ENCODE results near the gene SYCN. TPM values are rescaled to one million over a fixed set of nuclear protein-coding genes. Genes with fewer than 3 reads are reported as not detected.
A peak's percentile ranks its signal among the peaks of the same experiment; 100 is the strongest.

The SYCN gene
- total and polyA plus RNA-seq, 4 donors = 0.18 TPM; not detected in 3

DNA sequence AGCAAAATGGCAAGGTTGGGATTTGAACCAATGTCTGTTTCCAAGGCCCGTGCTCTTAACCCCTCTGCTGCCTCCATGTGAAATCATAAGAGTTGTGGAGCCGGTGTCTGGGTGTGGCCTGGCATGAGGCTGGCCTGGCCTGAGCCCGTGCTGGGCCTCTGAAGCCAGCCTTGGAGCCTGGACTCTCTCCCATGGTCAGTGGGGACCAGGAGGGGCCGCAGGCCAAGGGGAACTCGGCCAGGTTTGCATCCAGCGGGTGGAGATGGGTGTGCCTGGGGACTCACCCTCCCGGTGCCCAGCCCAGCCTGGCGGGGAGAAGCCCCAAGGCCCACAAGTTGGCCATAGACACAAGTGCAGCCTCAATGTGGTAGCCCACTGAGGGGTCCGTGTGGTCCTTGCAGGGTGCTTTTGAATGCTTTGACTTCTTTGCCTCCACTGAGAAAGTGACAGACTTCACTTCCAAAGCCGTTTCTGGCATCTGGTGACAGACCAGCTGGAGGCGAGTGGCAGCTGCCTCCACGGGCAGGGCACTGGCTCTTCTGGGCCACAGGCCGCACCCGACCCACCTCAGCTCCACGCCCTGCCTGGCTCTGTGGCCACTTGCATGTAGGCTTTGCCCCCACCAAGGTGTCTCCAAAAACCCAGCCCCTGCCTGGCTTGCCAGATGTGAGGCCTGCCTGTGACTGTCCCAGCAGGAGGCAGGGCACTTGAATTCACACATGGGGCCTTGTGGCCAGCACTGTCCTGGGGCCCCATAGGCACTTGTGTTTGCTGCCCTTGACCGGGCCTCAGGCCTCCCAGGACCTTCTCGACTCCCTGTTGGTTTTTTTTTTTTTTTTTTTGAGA, 33.5 kb downstream of the SYCN start:
- Histone ChIP-seq H3K27ac (ENCODE audit: low read depth in 1 of 2, low read length in 1 of 2) (peak overlapping the region in 1 of 2 donors; percentile 17), H3K4me1 (ENCODE audit: control insufficient read depth in 5 of 5, insufficient read depth in 5 of 5, low read length in 5 of 5) (peaks cover 2 to 29% (median 16%) of the 10 kb centered on the region in 5 donors), H3K36me3 (ENCODE audit: control insufficient read depth in 4 of 4, insufficient read depth in 4 of 4, low read length in 4 of 4) (peaks cover 0 to 51% (median 4%) of the 10 kb centered on the region in 4 donors), H3K9me3 (ENCODE audit: control insufficient read depth in 4 of 4, insufficient read depth in 3 of 4, low read length in 3 of 4) (no peaks in the 10 kb centered on the region), H3K4me3 (no peak overlapping the region), H3K9ac (ENCODE audit: insufficient read depth in 1 of 2, low read length in 2 of 2) (no peak overlapping the region), H3K27me3 (ENCODE audit: control insufficient read depth in 3 of 3, insufficient read depth in 3 of 3, low read length in 2 of 3) (no peaks in the 10 kb centered on the region)
- no peak for DNase-seq
- 77 to 90% methylated on average over 17 of the region's 17 CpGs for WGBS, 2 donors
- no peak for ATAC-seq (ENCODE audit: insufficient read depth, low FRiP score)
- TF ChIP-seq, protein P1, sequence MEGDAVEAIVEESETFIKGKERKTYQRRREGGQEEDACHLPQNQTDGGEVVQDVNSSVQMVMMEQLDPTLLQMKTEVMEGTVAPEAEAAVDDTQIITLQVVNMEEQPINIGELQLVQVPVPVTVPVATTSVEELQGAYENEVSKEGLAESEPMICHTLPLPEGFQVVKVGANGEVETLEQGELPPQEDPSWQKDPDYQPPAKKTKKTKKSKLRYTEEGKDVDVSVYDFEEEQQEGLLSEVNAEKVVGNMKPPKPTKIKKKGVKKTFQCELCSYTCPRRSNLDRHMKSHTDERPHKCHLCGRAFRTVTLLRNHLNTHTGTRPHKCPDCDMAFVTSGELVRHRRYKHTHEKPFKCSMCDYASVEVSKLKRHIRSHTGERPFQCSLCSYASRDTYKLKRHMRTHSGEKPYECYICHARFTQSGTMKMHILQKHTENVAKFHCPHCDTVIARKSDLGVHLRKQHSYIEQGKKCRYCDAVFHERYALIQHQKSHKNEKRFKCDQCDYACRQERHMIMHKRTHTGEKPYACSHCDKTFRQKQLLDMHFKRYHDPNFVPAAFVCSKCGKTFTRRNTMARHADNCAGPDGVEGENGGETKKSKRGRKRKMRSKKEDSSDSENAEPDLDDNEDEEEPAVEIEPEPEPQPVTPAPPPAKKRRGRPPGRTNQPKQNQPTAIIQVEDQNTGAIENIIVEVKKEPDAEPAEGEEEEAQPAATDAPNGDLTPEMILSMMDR (IDR thresholded peaks at IDR 0.05; ENCODE audit: control extremely low read depth, extremely low read depth) = no peak

DNA sequence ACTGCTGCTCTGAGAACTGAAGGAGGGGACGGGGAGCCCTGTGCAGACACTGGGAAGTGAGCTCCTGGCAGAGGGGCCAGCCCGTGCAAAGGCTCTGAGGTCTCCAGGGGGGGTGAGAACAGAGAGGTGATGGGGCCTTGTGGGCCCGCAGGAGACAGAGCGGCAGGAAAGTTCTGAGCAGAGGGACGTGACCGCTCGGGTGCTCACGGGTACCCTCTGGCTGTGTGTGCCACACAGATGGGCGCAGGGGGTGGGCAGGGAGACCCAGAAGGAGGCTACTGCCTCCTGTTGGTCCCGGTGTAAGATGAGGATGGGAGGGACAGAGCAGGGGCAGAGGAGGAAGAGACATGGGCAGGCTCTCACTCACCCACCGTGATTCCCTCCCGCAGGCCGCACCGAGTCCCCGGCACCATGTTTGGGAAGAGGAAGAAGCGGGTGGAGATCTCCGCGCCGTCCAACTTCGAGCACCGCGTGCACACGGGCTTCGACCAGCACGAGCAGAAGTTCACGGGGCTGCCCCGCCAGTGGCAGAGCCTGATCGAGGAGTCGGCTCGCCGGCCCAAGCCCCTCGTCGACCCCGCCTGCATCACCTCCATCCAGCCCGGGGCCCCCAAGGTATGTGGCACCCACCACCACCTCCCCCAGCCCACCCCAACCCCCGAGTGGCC, 34.8 kb downstream of the SYCN start:
- TF ChIP-seq, protein P1 (IDR thresholded peaks at IDR 0.05; ENCODE audit: control extremely low read depth, extremely low read depth) = no peak
- H3K9ac ChIP-seq (ENCODE audit: insufficient read depth in 1 of 2, low read length in 2 of 2) = no peak overlapping the region
- H3K9me3 ChIP-seq (ENCODE audit: control insufficient read depth in 4 of 4, insufficient read depth in 3 of 4, low read length in 3 of 4) = no peaks in the 10 kb centered on the region
- H3K36me3 ChIP-seq (ENCODE audit: control insufficient read depth in 4 of 4, insufficient read depth in 4 of 4, low read length in 4 of 4) = peaks cover 0 to 38% (median 4%) of the 10 kb centered on the region in 4 donors
- H3K4me1 ChIP-seq (ENCODE audit: control insufficient read depth in 5 of 5, insufficient read depth in 5 of 5, low read length in 5 of 5) = peaks cover 2 to 33% (median 16%) of the 10 kb centered on the region in 5 donors
- 81 to 88% methylated on average over 36 of the region's 36 CpGs for WGBS, 2 donors
- no peak for DNase-seq
- ATAC-seq (ENCODE audit: insufficient read depth, low FRiP score) = no peak
- H3K4me3 ChIP-seq = no peak overlapping the region
- peak overlapping the region in 1 of 2 donors; percentile 82 for H3K27ac ChIP-seq (ENCODE audit: low read depth in 1 of 2, low read length in 1 of 2)
- no peaks in the 10 kb centered on the region for H3K27me3 ChIP-seq (ENCODE audit: control insufficient read depth in 3 of 3, insufficient read depth in 3 of 3, low read length in 2 of 3)

DNA sequence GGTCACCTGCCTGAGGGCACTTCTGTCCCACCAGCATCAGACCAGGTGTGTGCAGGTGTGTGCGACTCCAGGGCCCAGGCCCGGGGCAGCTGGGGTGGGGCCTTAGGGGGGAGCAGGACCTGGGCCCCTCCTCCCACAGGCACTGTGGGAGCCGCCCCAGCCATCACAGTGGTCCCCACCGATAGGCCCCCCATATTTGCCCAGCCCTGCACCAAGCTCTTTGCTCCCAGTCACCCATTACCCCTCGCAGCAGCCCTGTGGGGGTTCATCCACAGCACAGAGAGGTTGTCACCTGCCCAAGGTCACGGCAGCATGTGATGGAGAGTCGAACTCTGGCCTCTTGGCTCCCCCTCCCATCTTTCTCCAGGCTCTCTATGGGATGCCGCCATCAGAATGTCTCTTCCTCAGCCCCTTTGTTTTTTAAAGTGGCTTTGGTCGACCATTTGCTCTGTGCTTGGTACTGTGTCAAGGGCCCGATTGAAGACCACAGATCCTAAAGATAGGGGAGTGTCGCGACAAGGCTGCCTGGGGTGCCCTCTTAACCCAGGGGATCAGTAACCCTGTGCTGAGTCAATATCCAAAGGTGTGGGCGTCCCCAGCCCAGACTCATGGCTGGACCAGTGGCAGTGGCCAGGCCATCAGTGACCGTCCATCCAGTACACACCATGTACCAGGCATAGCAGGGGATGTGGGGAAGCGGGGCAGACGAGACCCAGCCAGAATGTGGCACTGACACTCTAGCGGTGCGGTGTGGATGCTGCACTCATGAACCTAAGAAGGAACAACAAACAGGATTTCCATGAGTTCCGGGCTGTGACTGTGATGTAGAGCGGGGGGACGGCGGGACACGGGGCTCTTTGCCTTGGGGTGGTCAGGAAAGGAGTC, 35.6 kb downstream of the SYCN start:
- H3K27me3 ChIP-seq (ENCODE audit: control insufficient read depth in 3 of 3, insufficient read depth in 3 of 3, low read length in 2 of 3) = no peaks in the 10 kb centered on the region
- peak overlapping the region in 1 of 2 donors; percentile 82 for H3K27ac ChIP-seq (ENCODE audit: low read depth in 1 of 2, low read length in 1 of 2)
- DNase-seq = no peak
- peaks cover 0 to 32% (median 4%) of the 10 kb centered on the region in 4 donors for H3K36me3 ChIP-seq (ENCODE audit: control insufficient read depth in 4 of 4, insufficient read depth in 4 of 4, low read length in 4 of 4)
- ATAC-seq (ENCODE audit: insufficient read depth, low FRiP score) = no peak
- H3K9me3 ChIP-seq (ENCODE audit: control insufficient read depth in 4 of 4, insufficient read depth in 3 of 4, low read length in 3 of 4) = no peaks in the 10 kb centered on the region
- H3K9ac ChIP-seq (ENCODE audit: insufficient read depth in 1 of 2, low read length in 2 of 2) = no peak overlapping the region
- no peak overlapping the region for H3K4me3 ChIP-seq
- peaks cover 2 to 33% (median 16%) of the 10 kb centered on the region in 5 donors for H3K4me1 ChIP-seq (ENCODE audit: control insufficient read depth in 5 of 5, insufficient read depth in 5 of 5, low read length in 5 of 5)
- 80% methylated on average over 23 of the region's 23 CpGs for WGBS, 2 donors
- TF ChIP-seq, protein P1 (IDR thresholded peaks at IDR 0.05; ENCODE audit: control extremely low read depth, extremely low read depth) = no peak

Data from lung (tissue), 12 donors.